RWPE1 (cell line): ENCODE results near the gene ZNF79.

Experiments
- CTCF ChIA-PET: fragments of 350-600 bp; sonication (Branson Sonifier 250); formaldehyde crosslinking; extraction: SDS; loops from one replicate; lab custom pipeline; 2021; lab: Yijun Ruan, JAX
- POLR2A ChIA-PET: fragments of 400-600 bp; formaldehyde crosslinking; extraction: SDS; loops from one replicate; lab custom pipeline; 2020; ENCODE audit warnings: antibody characterized with exemption; ENCODE audit not compliant: low non-redundant PET; lab: Yijun Ruan, JAX
- DNase-seq: peaks from one replicate; pipeline ENCODE4 v3.0.0; 2012; ENCODE audit warnings: low spot score
- H3K27ac ChIP-seq: fragments of 450-650 bp; 2 replicates; pipeline ENCODE4 v1.5.1; 2017
- TF ChIP-seq, protein P1 (sequence below): fragments of 450-650 bp; conservative IDR thresholded peaks from 2 replicates; pipeline ENCODE4 v1.5.1; 2017; ENCODE audit warnings: low read depth, mild to moderate bottlenecking

ZNF79 gene

DNA sequence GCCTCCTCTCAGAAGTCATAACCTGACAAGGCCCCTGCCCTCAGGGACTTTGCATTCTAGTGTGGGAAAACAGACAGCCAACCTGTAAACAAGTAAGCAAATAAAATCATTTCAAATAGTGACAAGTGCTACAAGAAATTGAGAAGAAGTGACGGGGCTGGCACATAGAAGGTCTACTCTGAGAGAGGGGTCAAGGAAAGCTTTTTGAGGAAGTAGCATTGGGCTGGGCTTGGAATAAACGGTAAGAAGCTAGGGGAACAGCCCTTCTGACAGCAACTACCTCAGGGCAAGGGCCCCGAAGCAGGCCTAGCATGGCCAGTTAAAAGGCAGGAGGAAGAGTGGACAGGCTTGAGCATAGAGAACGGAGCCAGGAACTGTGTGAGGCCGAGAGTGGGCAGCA, 32.0 kb upstream of the ZNF79 start:
- no peak for DNase-seq
- TF ChIP-seq, protein P1, sequence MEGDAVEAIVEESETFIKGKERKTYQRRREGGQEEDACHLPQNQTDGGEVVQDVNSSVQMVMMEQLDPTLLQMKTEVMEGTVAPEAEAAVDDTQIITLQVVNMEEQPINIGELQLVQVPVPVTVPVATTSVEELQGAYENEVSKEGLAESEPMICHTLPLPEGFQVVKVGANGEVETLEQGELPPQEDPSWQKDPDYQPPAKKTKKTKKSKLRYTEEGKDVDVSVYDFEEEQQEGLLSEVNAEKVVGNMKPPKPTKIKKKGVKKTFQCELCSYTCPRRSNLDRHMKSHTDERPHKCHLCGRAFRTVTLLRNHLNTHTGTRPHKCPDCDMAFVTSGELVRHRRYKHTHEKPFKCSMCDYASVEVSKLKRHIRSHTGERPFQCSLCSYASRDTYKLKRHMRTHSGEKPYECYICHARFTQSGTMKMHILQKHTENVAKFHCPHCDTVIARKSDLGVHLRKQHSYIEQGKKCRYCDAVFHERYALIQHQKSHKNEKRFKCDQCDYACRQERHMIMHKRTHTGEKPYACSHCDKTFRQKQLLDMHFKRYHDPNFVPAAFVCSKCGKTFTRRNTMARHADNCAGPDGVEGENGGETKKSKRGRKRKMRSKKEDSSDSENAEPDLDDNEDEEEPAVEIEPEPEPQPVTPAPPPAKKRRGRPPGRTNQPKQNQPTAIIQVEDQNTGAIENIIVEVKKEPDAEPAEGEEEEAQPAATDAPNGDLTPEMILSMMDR = no peak
- ChIA-PET POLR2A (no interaction called here), CTCF (interaction anchor here (0.7 kb wide), 1 partner anchor 452 kb away, joined by 3 read pairs; no protein-coding TSS in a partner anchor)
- H3K27ac ChIP-seq = peak overlapping the region; percentile 11; the same call in 1 of the 2 replicates

DNA sequence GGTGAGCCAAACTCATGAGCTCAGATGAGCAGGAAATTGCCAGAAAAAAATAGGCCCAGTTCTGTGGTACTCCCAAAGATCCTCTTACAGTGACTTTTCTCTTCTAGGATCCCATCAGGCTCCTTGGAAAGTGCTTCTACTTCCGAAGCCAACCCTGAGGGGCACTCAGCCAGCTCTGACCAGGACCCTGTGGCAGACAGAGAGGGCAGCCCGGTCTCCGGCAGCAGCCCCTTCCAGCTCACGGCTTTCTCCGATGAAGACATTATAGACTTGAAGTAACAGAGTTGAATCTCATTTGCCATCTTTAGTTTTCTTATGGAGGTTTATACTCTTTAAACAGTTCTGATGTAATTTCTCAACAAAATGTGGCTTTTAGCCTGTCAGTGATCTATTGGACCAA, 31.2 kb upstream of the ZNF79 start:
- H3K27ac ChIP-seq = peak overlapping the region; percentile 11; the same call in 1 of the 2 replicates
- DNase-seq = no peak
- ChIA-PET POLR2A (no interaction called here), CTCF (interaction anchor here (0.6 to 0.9 kb wide), 2 partner anchors 45 to 221 kb away, joined by 3 read pairs; no protein-coding TSS in a partner anchor)
- TF ChIP-seq, protein P1 = no peak

DNA sequence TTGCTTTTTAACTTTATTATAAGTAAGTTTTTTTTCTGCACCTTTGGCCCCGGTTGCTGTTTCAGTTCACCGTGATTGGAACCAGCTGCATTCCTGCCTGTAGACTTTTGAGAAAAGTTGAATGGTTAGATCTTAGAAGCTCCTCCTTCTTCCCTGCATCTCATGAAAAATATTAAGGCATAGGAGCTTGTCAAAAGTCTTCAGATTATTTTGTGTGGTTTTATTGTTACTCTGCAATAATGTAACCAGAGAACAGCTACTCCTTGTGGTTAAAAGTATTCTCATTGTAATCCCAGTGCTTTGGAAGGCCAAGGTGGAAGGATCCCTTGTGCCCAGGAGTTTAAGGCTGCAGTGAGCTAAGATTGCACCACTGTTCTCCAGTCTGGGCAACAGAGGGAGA, 30.5 kb upstream of the ZNF79 start:
- ChIA-PET POLR2A (no interaction called here), CTCF (interaction anchor here (0.6 to 0.9 kb wide), 4 partner anchors 35 to 436 kb away, joined by 3 to 5 read pairs (median 3); no protein-coding TSS in a partner anchor)
- TF ChIP-seq, protein P1 = no peak; the same call in 1 of the 2 replicates
- H3K27ac ChIP-seq = no peak overlapping the region
- DNase-seq = no peak

DNA sequence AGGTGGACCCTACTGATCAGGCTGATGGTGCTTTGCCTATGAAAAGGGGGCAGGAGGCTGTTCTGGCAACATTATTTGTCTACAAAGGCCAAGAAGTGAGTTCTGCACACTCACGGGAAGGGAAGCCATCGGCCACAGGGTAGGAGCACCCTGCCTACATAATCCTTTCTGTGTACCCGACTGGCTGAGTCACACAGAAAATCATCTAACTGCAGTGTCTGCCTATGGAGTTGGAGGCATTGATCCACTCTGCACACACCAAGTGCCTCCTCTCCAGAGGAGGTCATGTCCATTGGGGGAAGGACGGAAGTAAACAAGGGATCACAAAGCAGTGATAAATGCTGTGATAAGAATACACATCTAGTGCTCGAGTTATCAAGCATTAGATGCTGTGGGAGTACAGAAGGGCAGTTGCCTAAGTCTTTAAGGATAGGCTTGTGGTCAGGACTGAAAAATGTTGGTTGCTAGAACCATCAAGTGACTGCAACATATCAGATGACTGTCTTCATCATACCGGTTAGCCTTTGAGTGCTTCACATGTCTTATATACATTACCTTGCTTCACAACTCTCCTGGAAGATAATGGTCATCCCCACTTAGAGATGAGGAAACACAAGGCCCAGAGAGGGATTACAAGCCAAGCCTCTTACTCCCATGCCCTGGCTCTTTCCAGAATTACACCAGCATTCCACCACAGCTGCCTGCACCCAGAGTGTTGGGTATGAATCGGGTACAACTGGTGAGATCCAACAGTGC, 28.5 kb upstream of the ZNF79 start:
- TF ChIP-seq, protein P1 = no peak
- DNase-seq = no peak
- CTCF ChIA-PET = interaction anchor here (0.6 to 2.9 kb wide), 4 partner anchors 11 to 184 kb away, joined by 4 to 9 read pairs (median 6); no protein-coding TSS in a partner anchor
- POLR2A ChIA-PET = no interaction called here
- H3K27ac ChIP-seq = no peak overlapping the region

DNA sequence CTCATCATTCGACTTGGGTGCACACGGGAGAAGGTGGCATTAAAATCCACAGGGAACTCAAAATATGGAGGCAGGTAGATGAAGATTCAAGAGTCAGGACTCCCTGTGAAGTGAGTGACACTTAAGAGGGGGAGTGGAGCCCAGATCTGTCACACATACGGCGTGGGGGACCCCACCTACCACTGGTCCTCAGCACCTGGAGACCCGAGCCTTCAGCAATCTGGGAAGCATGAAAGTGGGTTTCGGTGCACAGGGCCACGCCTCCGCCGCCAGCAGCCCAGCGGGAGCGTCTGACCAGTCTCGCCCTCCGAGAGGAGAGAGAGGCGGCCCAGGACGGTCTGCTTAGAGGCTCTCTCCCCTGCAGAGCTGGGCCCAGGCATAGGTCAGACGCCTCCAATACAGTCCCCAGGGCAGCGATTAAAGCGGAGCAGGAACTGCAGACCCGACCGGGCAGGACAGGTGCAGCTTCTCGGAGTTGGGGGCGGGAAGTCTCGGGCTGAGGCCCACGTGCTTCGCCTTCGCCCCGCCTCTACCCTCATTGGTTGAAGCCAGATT, 27.9 kb upstream of the ZNF79 start:
- CTCF ChIA-PET = interaction anchor here (0.6 to 2.9 kb wide), 8 partner anchors 8 to 185 kb away, joined by 3 to 9 read pairs (median 6); no protein-coding TSS in a partner anchor
- no peak overlapping the region for H3K27ac ChIP-seq
- POLR2A ChIA-PET = interaction anchor here (0.9 kb wide), 2 partner anchors 55 to 172 kb away, joined by 4 read pairs; partner anchors contain the start of genes LRSAM1 and RPL12
- TF ChIP-seq, protein P1 = no peak
- no peak for DNase-seq
